Measurements from ENCODE around the gene IL13RA1.

DNA sequence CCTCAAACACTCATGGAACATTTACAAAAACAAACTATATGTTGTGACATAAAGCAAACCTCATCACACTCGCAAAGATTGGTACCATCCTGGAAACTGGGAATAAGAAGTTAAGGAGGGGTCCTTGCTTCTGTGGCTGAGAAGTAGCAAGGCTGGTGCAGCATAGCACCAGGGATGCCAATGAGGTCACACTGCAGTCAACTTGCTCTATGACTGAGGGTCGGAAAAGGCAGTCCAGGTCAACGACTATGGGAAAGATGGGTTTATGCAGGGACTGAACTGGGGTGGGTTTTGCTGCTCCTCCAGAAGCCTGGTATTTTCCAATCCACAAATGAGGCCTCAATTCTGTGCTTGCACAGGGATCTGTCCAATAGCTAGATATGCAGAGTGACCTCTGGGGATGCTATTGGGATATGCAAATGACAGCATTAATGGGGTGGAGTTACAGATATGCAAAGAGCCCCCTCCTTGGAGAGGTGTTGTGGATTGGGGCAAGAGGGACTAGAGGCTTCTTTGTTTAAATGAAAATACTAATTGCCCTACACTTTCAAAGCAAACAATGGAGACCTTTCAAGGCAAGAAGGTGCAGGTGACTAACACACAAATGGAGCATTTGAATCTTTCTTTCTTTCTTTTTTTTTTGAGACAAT lies 7.2 kb upstream of the IL13RA1 start:
- TF ChIP-seq EP300 (IDR thresholded peaks at IDR 0.05; ENCODE audit: low read depth) (no peak), POLR2A (IDR thresholded peaks at IDR 0.05) (no peak)
- TF ChIP-seq, protein P1, sequence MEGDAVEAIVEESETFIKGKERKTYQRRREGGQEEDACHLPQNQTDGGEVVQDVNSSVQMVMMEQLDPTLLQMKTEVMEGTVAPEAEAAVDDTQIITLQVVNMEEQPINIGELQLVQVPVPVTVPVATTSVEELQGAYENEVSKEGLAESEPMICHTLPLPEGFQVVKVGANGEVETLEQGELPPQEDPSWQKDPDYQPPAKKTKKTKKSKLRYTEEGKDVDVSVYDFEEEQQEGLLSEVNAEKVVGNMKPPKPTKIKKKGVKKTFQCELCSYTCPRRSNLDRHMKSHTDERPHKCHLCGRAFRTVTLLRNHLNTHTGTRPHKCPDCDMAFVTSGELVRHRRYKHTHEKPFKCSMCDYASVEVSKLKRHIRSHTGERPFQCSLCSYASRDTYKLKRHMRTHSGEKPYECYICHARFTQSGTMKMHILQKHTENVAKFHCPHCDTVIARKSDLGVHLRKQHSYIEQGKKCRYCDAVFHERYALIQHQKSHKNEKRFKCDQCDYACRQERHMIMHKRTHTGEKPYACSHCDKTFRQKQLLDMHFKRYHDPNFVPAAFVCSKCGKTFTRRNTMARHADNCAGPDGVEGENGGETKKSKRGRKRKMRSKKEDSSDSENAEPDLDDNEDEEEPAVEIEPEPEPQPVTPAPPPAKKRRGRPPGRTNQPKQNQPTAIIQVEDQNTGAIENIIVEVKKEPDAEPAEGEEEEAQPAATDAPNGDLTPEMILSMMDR (IDR thresholded peaks at IDR 0.05) = no peak
